Ishikawa (cell line): ENCODE results near the gene PLEKHA1.
A peak's percentile ranks its signal among the peaks of the same experiment; 100 is the strongest.

ENCODE experiments used
- CEBPB ChIP-seq: IDR thresholded peaks from 2 replicates; pipeline ENCODE4 v1.6.1; 2012
- CREB1 ChIP-seq: IDR thresholded peaks from 2 replicates; pipeline ENCODE4 v1.6.1; 2012; ENCODE audit warnings: low read depth
- EGR1 ChIP-seq: IDR thresholded peaks from 2 replicates; pipeline ENCODE4 v1.6.1; 2012
- EP300 ChIP-seq: IDR thresholded peaks from 2 replicates; pipeline ENCODE4 v1.6.1; 2012; ENCODE audit warnings: borderline replicate concordance
- RAD21 ChIP-seq: IDR thresholded peaks from 2 replicates; pipeline ENCODE4 v1.6.1; 2012; ENCODE audit warnings: low read depth
- TAF1 ChIP-seq: IDR thresholded peaks from 2 replicates; pipeline ENCODE4 v1.6.1; 2012; ENCODE audit warnings: low read depth, mild to moderate bottlenecking
- TCF12 ChIP-seq: IDR thresholded peaks from 2 replicates; pipeline ENCODE4 v1.6.1; 2012; ENCODE audit warnings: low read depth
- TEAD4 ChIP-seq: IDR thresholded peaks from 2 replicates; pipeline ENCODE4 v1.6.1; 2012
- YY1 ChIP-seq: IDR thresholded peaks from 2 replicates; pipeline ENCODE4 v1.6.1; 2012; ENCODE audit warnings: low read depth
- ZBTB7A ChIP-seq: IDR thresholded peaks from 2 replicates; pipeline ENCODE4 v1.6.1; 2012; ENCODE audit warnings: low read depth
- TF ChIP-seq, protein P1 (sequence below): IDR thresholded peaks from 2 replicates; pipeline ENCODE4 v1.6.1; 2012
- TF ChIP-seq, protein P2 (sequence below): IDR thresholded peaks from 2 replicates; pipeline ENCODE4 v1.6.1; 2012; ENCODE audit warnings: low read depth, mild to moderate bottlenecking
- TF ChIP-seq, protein P3 (sequence below): IDR thresholded peaks from 2 replicates; pipeline ENCODE4 v1.6.1; 2012

DNA sequence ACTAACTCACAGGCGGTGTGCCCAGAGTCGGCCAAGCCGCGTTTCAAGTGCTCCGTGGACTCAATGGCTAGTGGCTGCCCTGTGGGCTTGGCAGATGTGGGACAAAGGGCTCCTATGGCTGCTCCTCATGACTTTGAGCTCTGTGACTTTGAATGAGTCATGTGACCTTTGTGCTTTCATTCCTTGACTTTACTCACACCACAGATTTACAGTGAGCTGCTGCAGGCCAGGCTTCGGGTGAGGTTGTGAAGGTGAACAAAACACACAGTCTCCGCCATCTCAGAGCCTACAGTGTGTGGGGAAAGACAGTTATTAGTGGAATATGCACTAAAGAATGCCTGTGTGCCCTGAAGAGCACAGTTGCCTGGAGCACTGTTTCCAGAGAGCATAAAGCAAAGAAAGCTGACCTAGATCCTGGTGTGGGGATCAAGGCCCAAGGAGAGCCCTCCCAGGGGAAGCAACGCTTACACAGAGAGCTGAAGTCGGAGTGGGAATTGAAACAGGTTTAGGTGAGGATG is 29.7 kb upstream of the PLEKHA1 start:
- no peak for TF ChIP-seq TEAD4
- TF ChIP-seq YY1: no peak
- TF ChIP-seq RAD21: no peak
- TF ChIP-seq CREB1: no peak
- TF ChIP-seq, protein P1, sequence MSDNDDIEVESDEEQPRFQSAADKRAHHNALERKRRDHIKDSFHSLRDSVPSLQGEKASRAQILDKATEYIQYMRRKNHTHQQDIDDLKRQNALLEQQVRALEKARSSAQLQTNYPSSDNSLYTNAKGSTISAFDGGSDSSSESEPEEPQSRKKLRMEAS: no peak
- no peak for TF ChIP-seq TCF12
- TF ChIP-seq, protein P2, sequence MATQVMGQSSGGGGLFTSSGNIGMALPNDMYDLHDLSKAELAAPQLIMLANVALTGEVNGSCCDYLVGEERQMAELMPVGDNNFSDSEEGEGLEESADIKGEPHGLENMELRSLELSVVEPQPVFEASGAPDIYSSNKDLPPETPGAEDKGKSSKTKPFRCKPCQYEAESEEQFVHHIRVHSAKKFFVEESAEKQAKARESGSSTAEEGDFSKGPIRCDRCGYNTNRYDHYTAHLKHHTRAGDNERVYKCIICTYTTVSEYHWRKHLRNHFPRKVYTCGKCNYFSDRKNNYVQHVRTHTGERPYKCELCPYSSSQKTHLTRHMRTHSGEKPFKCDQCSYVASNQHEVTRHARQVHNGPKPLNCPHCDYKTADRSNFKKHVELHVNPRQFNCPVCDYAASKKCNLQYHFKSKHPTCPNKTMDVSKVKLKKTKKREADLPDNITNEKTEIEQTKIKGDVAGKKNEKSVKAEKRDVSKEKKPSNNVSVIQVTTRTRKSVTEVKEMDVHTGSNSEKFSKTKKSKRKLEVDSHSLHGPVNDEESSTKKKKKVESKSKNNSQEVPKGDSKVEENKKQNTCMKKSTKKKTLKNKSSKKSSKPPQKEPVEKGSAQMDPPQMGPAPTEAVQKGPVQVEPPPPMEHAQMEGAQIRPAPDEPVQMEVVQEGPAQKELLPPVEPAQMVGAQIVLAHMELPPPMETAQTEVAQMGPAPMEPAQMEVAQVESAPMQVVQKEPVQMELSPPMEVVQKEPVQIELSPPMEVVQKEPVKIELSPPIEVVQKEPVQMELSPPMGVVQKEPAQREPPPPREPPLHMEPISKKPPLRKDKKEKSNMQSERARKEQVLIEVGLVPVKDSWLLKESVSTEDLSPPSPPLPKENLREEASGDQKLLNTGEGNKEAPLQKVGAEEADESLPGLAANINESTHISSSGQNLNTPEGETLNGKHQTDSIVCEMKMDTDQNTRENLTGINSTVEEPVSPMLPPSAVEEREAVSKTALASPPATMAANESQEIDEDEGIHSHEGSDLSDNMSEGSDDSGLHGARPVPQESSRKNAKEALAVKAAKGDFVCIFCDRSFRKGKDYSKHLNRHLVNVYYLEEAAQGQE: no peak
- TF ChIP-seq EGR1: no peak
- no peak for TF ChIP-seq EP300
- no peak for TF ChIP-seq CEBPB
- TF ChIP-seq ZBTB7A: no peak
- no peak for TF ChIP-seq TAF1
- TF ChIP-seq, protein P3, sequence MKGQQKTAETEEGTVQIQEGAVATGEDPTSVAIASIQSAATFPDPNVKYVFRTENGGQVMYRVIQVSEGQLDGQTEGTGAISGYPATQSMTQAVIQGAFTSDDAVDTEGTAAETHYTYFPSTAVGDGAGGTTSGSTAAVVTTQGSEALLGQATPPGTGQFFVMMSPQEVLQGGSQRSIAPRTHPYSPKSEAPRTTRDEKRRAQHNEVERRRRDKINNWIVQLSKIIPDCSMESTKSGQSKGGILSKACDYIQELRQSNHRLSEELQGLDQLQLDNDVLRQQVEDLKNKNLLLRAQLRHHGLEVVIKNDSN: peak; percentile 54
